Fibroblast of lung (primary cell): ENCODE results near the gene TAS2R1. TPM values are rescaled to one million over a fixed set of nuclear protein-coding genes. Genes with fewer than 3 reads are reported as not detected.
A peak's percentile ranks its signal among the peaks of the same experiment; 100 is the strongest.

Experiments used
- DNase-seq, 2 donors: peaks; one replicate each; pipeline versions ENCODE4 v3.0.0 to v3.0.0-alpha.2; 2010; ENCODE audit warnings: low read depth in 2 of 2
- H2AFZ ChIP-seq: 2 replicates; pipeline ENCODE4 v1.5.1; 2012; ENCODE audit warnings: low read length, control low read depth, inconsistent platforms
- H3K27ac ChIP-seq: 2 replicates; pipeline ENCODE4 v1.5.1; 2011; ENCODE audit warnings: low read length, control low read depth; ENCODE audit not compliant: insufficient read depth
- H3K27me3 ChIP-seq: 2 replicates; pipeline ENCODE4 v1.5.1; 2011; ENCODE audit warnings: mild to moderate bottlenecking, low read length; ENCODE audit not compliant: control insufficient read depth, insufficient read depth
- H3K36me3 ChIP-seq: 2 replicates; pipeline ENCODE4 v1.5.1; 2011; ENCODE audit warnings: low read length; ENCODE audit not compliant: control insufficient read depth, insufficient read depth
- H3K4me1 ChIP-seq: 2 replicates; pipeline ENCODE4 v1.5.1; 2011; ENCODE audit warnings: low read length; ENCODE audit not compliant: control insufficient read depth, insufficient read depth; ENCODE audit errors: extremely low read depth
- H3K4me2 ChIP-seq: 2 replicates; pipeline ENCODE4 v1.5.1; 2011; ENCODE audit warnings: low read length, control low read depth; ENCODE audit not compliant: insufficient read depth; ENCODE audit errors: extremely low read depth
- H3K4me3 ChIP-seq, 4 experiments: fragments of 200-600 bp in 1 of 4; sonication (generic) in 1 of 4; replicated peaks in 1 of 4; 2 replicates each; pipeline ENCODE4 v1.5.1; 2011 to 2016; ENCODE audit warnings: low read length in 4 of 4, low read depth in 3 of 4, mild to moderate bottlenecking in 3 of 4, control low read depth in 2 of 4, inconsistent platforms in 1 of 4, mixed read lengths in 1 of 4; ENCODE audit not compliant: insufficient read depth in 1 of 4; ENCODE audit errors: control extremely low read depth in 1 of 4
- H3K79me2 ChIP-seq: 2 replicates; pipeline ENCODE4 v1.5.1; 2012; ENCODE audit warnings: mild to moderate bottlenecking, low read length, inconsistent platforms; ENCODE audit not compliant: control insufficient read depth, insufficient read depth
- H3K9ac ChIP-seq: 2 replicates; pipeline ENCODE4 v1.5.1; 2011; ENCODE audit warnings: mild to moderate bottlenecking, low read length, control low read depth; ENCODE audit not compliant: insufficient read depth
- H3K9me3 ChIP-seq: 2 replicates; pipeline ENCODE4 v1.5.1; 2012; ENCODE audit warnings: low read depth, low read length; ENCODE audit not compliant: control insufficient read depth, insufficient read depth
- H4K20me1 ChIP-seq: 2 replicates; pipeline ENCODE4 v1.5.1; 2011; ENCODE audit warnings: low read length; ENCODE audit not compliant: control insufficient read depth, insufficient read depth; ENCODE audit errors: extremely low read depth
- CTCF ChIP-seq, 2 donors: IDR thresholded peaks in 1 of 2; conservative IDR thresholded peaks in 1 of 2; 1 replicate in 1 of 2; 2 replicates in 1 of 2; pipeline ENCODE4 v1.5.1; 2011 to 2012; ENCODE audit warnings: low read length in 2 of 2, control low read depth in 1 of 2, inconsistent platforms in 1 of 2, low read depth in 1 of 2, mild to moderate bottlenecking in 1 of 2
- EZH2 ChIP-seq: IDR thresholded peaks from 2 replicates; pipeline ENCODE4 v1.5.1; 2012; ENCODE audit warnings: low read length, control low read depth, mild to moderate bottlenecking; ENCODE audit errors: missing control alignments
- polyA minus RNA-seq: library from RNA; depleted of rRNA, polyadenylated mRNA; stranded (reverse); fragments of >200 nt; gene quantifications from 2 replicates; pipeline ENCODE4 v1.2.3, GENCODE V29; 2011; ENCODE audit warnings: low replicate concordance
- polyA plus RNA-seq, 2 donors: library from polyadenylated mRNA; depleted of rRNA in 1 of 2; stranded (reverse) in 1 of 2; unstranded in 1 of 2; fragments of >200 nt; gene quantifications; 2 replicates each; pipeline ENCODE4 v1.2.1, GENCODE V29; 2011 to 2012; ENCODE audit warnings: missing spikeins in 1 of 2
- total RNA-seq: library from RNA; depleted of rRNA; stranded (reverse); fragments of >200 nt; gene quantifications from 2 replicates; pipeline ENCODE4 v1.2.1, GENCODE V29; 2014

The TAS2R1 gene
- total RNA-seq (not detected in 2 replicates), polyA plus RNA-seq (0.18 TPM in 1 of 2 replicates, not detected in the other), polyA minus RNA-seq (not detected in 2 replicates)
- not detected in 2 replicates for polyA plus RNA-seq (2012)

GRCh38 chr5:9630251-9630650, at the start of gene TAS2R1:
TSS of gene TAS2R1 (minus strand) at chr5:9630351. CDS start at chr5:9630032, 319 bp downstream.
- Histone ChIP-seq H3K4me1 (no peaks in the 10 kb centered on the region), H4K20me1 (no peaks in the 10 kb centered on the region), H2AFZ (no peak within 1 kb of the TSS), H3K79me2 (no peaks in the 10 kb centered on the region), H3K27ac (no peak within 1 kb of the TSS), H3K9me3 (no peaks in the 10 kb centered on the region), H3K36me3 (no peaks in the 10 kb centered on the region), H3K27me3 (no peaks in the 10 kb centered on the region), H3K4me2 (no peak within 1 kb of the TSS), H3K9ac (no peak within 1 kb of the TSS), H3K4me3 (no peak within 1 kb of the TSS)
- DNase-seq = no peak
- TF ChIP-seq EZH2 (no peak), CTCF (conservative IDR thresholded peaks at IDR 0.05 in 1 of 2, IDR thresholded peaks at IDR 0.05 in 1 of 2; ENCODE audit: low read depth in 1 of 2, low read length in 2 of 2) (no peak)

GRCh38 chr5:9670371-9670770, 40.2 kb upstream of the TAS2R1 start:
- Histone ChIP-seq H3K4me2 (no peak overlapping the region), H3K9ac (no peak overlapping the region), H3K4me1 (no peaks in the 10 kb centered on the region), H3K27ac (no peak overlapping the region), H3K36me3 (no peaks in the 10 kb centered on the region), H3K4me3 (no peak overlapping the region), H4K20me1 (no peaks in the 10 kb centered on the region), H2AFZ (no peak overlapping the region), H3K27me3 (no peaks in the 10 kb centered on the region), H3K79me2 (no peaks in the 10 kb centered on the region), H3K9me3 (no peaks in the 10 kb centered on the region)
- DNase-seq = peak in 1 of 2 donors; percentile 9
- TF ChIP-seq CTCF (conservative IDR thresholded peaks at IDR 0.05 in 1 of 2, IDR thresholded peaks at IDR 0.05 in 1 of 2; ENCODE audit: low read depth in 1 of 2, low read length in 2 of 2) (no peak), EZH2 (no peak)

GRCh38 chr5:9667906-9668305, 37.8 kb upstream of the TAS2R1 start:
- Histone ChIP-seq H2AFZ (no peak overlapping the region), H3K4me1 (no peaks in the 10 kb centered on the region), H4K20me1 (no peaks in the 10 kb centered on the region), H3K27ac (no peak overlapping the region), H3K27me3 (no peaks in the 10 kb centered on the region), H3K9ac (no peak overlapping the region), H3K36me3 (no peaks in the 10 kb centered on the region), H3K4me3 (no peak overlapping the region), H3K79me2 (no peaks in the 10 kb centered on the region), H3K9me3 (no peaks in the 10 kb centered on the region), H3K4me2 (no peak overlapping the region)
- no peak for DNase-seq
- TF ChIP-seq CTCF (conservative IDR thresholded peaks at IDR 0.05 in 1 of 2, IDR thresholded peaks at IDR 0.05 in 1 of 2; ENCODE audit: low read depth in 1 of 2, low read length in 2 of 2) (no peak), EZH2 (no peak)
